Activated CD4-positive, alpha-beta T cell treated with anti-CD3 and anti-CD28 coated beads, Interleukin-2, amount 50 U/mL, for 4 hours (primary cell): ENCODE data around the gene PPP6R2.
"Not testable (repeated sequence)": the region's sequence is repeated elsewhere in the genome, so short reads cannot be mapped to it uniquely, and the experiment has no call there.

Source experiments
- DNase-seq, 2 experiments: peaks; one replicate each; pipeline ENCODE4 v3.0.0-alpha.2; 2020

Gene PPP6R2

DNA sequence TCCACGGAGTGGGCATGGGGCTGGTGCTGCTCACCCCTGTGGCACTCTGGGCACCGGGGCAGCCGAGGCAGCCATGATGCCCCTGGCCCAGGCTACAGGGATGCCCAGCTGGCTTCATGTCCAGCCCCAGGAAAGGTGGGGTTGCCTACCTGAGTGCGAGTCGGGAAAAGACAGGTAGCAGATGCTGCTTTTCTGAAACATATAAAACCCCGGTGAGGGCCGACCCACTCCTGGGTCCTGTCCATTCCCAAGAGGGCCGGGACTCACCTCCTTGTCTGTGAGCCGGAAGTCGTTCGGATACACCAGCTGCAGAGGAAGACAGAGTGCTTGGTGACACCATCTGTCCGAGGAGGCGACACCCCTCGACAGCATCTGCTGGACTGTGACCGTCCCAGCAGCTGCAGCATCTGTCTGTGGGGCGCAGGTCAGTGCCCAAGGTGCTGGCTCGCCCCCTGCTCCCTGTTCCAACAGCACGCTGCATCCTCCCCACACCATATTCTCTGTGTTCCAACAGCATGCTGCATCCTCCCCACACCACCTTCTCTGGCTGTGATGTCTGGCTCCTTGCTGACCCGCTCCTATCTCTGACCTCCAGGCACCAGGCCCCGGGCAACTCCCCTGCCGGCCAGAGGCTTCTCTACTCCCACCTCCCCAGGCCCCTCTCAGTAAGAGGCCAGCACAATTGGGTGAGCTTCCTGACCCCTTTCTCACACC lies 24.3 kb upstream of the PPP6R2 start:
- DNase-seq = no peak

DNA sequence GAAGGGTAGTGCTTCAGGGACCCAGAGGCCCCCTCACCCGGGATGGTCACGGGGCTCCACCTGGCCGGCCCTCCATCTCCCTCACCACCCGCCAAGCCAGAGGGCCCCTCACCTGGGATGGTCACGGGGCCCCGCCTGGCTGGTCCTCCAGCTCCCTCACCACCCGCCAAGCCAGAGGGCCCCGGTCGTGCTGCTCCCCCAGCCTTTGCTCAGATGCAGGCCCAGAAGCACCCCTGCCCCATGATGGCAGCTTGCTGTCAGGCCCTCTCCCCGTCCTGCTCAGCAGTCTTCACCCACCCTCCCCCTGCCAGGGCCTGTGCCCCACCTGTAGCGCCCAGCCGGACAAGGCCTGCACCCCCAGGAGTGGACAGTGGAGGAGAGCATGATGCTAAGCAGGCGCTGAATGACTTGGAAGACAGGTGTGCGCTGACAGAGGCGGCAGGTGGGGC lies 23.6 kb upstream of the PPP6R2 start:
- no peak for DNase-seq

DNA sequence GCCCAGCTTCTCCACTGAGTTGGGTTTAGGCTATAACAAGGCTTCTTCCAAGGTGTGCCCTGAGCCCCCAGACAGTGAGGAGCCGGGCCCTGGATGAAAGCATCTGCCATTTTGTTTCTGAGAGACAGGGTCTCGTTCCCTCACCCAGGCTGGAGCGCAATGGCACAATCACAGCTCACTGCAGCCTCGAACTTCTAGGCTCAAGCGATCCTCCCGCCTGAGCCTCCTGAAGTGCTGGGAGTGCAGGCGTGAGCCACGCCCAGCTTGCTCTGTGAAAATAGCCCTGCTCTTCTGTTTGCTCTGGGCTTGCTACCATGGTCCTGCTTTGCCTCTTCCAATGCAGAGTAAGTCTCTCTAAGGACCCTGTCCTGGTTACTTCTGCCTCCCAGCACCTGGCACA lies 23.0 kb upstream of the PPP6R2 start:
- no peak for DNase-seq

DNA sequence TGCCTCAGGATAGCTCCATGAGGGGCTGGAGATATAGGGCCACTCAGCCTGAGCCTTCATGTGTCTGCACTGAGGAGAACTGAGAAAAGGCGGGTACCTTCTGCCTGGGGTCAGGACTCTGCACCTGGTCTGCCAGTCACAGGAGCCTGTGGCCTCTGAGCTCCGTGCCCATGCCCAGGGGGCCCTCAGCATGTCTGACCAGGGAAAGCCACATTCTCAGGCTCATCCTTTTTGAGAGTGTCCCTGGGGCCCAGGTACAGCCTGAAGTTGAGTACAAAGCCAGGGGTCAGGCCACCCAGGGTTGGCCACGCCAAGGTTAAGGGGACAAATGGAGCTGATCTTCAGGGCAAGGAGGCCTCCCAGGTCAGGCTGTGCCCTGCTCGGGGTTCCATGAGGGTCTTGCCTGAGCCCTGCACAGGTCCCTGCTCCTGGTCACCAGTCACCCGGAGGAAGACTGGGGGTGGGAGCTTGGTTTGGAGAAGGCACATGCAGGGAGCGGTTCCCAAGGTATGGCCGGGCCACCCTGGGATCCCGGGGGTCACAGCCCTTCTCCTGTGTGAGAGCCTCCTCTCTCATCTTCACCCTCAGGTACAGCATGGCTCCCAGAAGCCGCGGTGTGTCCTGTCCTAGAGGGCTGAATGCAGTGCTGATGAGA lies 22.3 kb upstream of the PPP6R2 start:
- no peak for DNase-seq

DNA sequence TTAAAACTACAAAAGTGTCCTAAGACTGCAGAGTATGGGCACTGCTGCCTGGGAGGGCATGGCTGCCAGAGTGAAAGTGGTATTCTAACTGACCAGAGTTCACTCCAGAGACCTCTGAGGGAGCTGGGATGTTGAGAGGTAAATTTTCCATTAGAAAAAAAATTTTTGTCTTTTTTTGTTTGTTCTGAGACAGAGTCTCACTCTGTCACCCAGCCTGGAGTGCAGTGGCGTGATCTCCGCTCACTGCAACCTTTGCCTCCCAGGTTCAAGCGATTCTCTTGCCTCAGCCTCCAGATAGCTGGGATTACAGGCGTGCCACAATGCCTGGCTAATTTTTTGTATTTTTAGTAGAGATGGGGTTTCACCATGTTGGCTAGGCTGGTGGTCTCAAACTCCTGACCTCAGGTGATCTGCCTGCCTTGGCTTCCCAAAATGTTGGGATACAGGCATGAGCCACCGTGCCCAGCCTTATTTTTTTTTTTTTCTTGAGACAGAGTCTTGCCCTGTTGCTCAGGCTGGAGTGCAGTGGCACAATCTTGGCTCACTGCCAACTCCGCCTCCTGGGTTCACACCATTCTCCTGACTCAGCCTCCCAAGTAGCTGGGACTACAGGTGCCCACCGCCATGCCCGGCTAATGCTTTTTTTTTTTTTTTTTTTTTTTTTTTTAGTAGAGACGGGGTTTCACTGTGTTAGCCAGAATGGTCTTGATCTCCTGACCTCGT lies 20.6 kb upstream of the PPP6R2 start:
- DNase-seq = not testable (repeated sequence)

DNA sequence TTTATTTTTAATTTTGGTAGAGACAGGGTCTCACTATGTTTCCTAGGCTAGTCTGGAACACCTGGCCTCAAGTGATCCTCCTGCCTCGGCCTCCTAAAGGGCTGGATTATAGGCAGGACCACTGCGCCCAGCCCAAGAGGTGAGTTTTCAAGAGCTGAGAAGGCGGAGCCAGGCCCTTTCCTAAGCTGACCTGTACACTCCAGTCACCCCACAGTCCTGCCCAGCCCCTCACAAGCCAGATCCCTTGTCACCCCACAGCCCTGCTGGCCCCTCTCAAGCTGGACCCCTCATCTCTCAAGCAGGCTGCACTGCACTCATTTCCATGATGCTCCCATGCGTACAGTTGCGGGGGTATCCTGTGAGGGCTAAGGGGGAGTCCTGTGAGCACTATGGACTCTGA lies 19.2 kb upstream of the PPP6R2 start:
- no peak for DNase-seq

DNA sequence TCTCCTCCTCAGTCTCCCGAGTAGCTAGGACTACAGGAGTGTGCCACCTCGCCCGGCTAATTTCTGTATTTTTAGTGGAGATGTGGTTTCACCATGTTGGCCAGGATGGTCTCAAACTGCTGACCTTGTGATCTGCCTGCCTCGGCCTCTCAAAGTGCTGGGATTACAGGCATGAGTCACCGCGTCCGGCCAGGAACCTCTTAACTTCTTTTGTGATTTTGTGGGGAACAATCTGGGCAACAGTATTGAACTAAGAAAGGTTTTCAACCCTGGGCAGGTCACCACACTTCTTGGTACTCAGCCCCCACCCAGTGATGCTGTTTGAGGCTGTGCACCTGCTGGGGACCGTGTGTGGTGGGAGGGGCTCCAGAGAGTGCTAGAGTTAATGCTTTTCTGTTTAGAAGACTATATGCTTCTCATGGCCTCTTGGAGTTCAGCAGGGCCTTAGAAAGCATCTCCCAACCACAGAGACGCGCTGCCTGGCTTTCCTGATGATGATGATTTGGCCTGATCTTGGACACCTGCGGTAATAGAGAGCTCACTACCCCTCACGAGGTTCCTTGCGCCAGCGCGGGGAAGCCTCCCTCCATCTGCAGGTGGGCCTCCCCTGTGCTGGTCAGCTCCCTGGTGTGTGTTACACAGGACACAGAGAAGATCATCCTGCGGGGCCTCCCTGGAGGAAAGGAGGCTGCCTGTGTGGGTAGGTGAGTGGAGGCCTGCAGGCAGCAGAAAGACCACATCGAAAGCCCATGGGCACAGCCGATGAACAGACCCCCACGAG lies 17.5 kb upstream of the PPP6R2 start:
- no peak for DNase-seq

DNA sequence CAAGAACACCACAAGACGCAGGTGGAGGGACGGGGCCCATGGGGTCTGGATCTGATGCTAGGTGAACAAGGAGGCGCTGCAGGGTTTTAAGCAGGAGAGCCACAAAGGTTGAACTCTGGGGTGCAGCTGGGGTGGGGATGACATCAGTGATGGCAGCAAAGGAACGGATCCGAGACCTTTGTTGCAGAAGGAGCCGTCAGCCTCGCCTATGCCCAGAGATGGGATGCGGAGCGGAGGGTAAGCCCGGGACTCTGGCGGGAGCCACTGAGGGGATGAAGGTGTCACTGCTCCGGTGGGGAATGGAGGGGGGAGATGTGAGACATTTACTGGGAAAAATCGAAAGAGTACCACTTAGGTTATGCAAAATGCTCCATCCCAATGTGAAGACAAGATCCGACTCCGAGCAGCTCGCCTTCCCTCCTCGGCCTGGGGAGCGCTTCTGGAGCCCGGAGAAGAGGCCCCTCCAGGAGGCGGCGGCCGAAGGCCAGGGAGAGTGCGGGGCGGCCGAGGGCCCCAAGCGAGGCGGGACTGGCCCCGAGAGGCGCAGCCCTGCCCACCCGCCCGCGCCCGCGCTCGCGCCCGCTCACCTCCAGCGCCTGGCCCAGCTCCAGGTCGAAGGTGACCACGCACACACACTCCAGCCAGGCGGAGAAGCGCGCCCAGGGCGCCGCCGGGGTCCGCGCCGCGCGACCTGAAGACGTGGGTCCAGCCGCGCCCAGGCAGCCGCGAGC lies 16.7 kb upstream of the PPP6R2 start:
- DNase-seq = no peak

DNA sequence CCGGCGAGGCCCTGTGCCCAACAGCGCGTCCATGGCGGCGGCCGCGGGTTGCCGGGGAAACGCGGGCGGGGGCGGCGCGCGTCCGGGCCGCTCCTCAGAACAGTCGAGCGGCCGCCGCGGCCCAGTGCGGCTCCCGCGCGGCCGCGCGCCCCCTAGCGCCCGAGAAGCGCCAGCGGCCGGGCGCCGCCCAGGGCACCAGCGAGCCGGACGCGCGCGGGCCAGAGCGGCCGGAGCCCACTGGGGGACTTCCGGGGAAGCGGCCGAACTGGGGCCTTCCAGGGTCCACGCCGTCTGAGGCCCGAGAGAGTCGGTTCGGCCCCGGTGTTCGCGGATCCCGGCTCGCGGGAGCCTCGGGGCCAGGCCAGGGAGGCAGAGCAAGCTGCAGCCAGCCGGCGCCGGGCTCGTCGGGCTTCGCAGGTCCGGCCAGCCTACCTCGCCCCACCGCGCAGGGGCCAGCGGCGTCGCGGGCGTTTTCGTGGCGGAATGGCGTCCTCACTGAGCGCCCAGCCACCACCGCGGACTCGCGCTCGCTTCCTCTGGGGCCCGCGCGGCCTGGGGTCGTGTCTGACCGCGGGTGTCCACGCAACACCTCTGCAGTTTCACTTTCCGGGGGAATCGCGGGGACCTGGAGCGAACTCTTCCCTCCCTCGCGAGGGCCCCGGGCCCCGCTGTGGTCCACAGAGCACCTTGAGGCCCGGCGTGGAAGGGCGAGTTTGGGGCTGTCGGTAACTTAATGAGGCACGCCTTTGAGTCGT lies 16.0 kb upstream of the PPP6R2 start, which contains the start of gene DENND6B:
Gene DENND6B (minus strand): TSS at position 57 of the 755 bp plus-strand sequence. CDS start 24 bp downstream, at position 33.
- DNase-seq = peak; percentile 31 to 41

DNA sequence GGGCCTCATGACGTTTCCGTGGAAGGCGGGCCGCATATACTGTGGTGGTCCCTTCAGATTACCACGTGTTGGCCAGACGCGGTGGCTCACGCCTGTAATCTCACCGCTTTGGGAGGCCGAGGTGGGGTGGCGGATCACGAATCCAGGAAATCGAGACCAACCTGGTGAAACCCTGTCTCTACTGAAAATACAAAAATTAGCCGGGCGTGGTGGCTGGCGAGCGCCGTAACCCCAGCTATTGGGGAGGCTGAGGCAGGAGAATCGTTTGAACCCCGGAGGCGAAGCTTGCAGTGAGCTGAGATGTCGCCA lies 15.5 kb upstream of the PPP6R2 start:
- no peak for DNase-seq

DNA sequence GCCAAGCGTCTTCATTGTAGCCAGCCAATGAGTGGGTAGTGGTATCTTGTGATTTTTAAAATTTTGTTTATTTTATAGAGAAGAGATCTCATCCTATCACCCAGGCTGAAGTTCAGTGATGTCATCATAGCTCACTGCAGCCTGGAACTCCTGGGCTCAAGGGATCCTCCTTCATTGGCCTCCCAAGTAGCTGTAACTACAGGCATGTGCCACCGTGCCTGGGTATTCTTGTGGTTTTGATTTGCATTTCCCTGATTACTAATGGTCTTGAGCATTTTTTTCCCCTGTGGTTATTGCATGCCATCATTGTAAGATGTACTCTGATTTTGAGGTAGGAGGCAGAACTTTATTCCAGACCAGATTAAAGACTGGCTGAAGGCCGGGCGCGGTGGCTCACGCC lies 13.9 kb upstream of the PPP6R2 start:
- DNase-seq = no peak

DNA sequence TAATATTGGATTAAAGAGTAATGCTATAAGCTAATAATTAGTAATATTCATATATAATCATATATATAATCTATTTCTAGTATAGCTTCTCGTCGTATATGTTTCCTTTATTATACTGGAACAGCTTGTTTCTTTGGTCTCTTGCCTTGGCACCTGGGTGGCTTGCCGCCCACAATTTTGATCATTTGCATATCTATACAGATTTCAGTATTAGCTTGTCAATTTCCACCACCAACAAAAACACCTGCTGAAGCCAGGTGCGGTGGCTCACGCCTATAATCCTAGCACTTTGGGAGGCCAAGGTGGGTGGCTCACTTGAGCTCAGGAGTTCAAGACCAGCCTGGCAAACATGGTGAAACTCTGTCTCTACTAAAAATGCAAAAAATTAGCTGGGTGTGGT lies 8.7 kb upstream of the PPP6R2 start:
- DNase-seq = not testable (repeated sequence)

DNA sequence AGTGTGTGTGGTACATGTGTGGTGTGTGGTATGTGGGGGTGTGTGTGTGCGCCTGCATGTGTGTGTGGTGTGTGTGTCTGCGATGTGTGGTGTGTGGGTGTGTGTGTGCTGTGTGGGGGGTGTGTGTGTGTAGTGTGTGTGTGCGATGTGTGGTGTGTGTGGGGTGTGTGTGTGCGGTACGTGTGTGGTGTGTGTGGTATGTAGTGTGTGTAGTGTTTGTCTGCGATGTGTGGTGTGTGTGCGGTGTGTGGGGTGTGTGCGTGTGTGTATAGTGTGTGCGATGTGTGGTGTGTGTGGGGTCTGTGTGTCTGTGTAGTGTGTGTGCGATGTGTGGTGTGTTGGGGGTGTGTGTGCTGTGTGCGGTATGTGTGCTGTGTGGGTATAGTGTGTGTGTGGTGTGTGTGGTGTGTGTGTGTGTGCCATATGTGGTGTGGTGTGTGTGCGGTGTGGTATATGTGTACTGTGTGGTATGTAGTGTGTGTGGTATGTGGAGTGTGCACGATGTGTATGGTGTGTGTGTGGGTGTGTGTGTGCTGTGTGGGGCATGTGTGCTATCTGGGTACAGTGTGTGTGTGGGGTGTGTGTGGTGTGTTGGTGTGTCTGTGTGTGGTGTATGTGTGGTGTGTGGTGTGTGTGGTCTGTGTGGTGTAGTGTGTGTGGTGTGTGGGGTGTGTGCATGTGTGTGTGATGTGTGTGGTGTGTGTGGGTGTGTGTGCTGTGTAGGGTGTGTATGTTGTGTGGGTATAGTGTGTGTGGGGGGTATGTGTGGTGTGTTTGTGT lies 5.7 kb upstream of the PPP6R2 start:
- no peak for DNase-seq

DNA sequence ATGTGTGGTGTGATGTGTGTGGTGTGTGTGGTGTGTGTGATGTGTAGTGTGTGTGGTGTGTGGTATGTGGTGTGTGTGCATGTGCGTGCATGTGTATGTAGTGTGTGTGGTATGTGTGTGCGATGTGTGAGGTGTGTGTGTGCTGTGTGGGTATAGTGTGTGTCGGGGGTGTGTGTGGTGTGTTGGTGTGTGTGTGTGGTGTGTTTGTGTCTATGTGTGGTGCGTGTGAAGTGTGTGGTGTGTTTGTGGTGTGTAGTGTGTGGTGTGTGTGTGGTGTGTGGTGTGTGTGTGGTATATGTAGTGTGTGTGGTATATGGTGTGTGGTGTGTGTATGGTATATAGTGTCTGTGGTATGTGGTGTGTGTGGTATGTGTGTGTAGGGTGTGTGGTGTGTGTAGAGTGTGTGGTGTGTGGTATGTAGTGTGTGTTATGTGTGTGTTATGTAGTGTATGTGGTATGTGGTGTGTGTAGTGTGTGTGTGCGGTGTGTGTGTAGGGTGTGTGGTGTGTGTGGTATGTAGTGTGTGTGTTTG lies 5.0 kb upstream of the PPP6R2 start:
- DNase-seq = no peak

DNA sequence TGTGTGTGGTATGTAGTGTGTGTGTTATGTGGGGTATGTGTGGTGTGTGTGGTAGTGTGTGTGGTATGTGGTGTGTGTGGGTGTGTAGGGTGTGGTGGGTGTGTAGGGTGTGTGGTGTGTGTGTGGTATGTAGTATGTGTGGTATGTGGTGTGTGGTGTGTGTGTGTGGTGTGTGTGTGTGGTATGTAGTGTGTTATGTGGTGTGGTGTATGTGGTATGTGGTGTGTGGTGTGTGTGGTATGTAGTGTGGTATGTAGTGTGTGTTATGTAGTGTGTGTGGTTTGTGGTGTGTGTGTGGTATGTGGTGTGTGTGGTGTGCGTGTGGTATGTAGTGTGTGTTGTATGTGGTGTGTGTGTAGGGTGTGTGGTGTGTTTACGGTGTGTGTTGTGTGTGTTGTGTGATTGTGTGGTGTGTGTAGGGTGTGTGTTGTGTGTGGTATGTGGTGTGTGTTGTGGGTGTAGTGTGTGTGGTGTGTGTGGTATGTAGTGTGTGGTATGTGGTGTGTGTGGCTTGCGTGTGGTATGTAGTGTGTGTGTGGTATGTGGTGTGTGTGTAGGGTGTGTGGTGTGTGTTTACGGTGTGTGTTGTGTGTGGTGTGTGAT lies 4.2 kb upstream of the PPP6R2 start:
- DNase-seq = no peak

DNA sequence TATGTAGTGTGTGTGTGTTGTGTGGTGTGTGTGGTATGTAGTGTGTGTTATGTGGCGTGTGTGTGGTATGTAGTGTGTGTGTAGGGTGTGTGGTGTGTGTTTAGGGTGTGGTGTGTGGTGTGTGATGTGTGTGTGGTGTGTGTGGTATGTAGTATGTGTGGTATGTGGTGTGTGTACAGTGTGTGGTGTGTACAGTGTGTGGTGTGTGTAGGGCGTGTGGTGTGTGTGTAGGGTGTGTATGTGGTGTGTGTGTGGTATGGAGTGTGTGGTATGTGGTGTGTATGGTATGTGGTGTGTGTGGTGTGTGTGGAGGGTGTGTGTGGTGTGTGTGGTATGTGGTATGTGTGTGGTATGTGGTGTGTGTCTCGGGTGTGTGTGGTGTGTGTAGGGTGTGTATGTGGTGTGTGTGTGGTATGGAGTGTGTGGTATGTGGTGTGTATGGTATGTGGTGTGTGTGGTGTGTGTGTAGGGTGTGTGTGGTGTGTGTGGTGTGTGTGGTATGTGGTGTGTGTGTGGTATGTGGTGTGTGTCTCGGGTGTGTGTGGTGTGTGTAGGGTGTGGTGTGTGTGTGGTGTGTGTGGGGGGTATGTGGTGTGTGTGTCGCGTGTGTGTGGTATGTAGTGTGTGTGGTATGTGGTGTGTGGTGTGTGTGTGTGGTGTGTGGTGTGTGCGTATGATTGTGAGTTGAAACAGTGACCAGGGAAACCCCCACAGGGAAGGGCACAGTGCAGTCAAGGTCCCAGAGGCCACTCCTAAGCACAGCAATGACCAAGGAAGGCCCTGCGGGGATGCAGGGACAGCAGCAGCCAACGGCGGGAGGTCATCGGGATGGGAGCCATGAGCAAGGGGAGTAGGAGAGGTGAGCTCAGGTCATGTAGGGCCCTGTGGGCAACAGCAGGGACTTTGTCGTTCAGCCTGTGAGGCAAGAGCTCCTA lies 2.9 kb upstream of the PPP6R2 start:
- DNase-seq = no peak

DNA sequence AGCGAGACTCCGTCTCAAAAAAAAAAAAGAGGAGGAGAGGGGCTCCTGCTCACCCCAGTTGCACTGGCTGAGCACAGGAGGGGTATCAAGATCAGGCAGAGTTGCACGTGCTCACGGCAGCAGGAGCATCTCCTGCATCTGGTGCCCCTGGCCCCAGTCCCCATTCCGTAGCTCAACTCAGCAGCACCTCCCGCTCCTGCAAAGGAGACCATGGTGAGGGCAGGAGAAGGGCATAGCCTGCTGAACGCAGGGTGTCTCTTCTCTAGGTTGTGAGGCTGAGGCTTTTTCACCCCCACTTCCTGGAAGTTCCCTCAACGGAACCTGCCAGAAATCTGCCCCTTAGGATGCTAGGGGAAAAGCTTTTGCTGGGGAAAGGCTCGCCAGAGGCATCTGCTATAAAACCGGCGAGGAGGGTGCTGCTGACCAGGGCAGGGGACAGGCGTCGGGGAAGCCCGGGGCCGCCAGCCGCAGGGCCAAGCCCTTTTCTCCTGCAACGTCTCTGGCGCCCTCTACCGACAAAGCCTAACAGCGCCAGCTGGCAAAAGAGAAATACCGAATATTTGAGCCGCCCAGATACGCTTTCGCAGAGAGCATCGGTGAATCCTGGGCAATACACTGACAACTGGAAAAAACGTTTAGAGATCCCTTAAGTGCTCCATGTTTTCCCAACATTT lies 1.0 kb upstream of the PPP6R2 start:
- DNase-seq = peak; percentile 85 to 86

DNA sequence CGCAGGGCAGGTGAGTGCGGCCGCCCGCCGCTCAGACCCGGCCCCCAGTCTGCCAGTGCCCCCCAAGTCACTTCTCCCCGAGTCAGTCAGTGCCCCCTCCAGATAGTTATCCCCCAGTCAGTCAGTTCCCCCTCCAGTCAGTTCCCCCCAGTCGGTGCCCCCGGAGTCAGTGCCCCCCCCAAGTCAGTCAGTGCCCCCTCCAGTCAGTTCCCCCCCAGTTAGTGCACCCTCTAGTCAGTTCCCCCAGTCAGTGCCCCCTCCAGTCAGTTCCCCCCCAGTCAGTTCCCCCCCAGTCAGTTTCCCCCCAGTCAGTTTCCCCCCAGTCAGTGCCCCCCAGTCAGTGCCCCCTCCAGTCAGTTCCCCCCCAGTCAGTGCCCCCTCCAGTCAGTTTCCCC lies 411 bp downstream of the PPP6R2 start:
- DNase-seq = no peak

DNA sequence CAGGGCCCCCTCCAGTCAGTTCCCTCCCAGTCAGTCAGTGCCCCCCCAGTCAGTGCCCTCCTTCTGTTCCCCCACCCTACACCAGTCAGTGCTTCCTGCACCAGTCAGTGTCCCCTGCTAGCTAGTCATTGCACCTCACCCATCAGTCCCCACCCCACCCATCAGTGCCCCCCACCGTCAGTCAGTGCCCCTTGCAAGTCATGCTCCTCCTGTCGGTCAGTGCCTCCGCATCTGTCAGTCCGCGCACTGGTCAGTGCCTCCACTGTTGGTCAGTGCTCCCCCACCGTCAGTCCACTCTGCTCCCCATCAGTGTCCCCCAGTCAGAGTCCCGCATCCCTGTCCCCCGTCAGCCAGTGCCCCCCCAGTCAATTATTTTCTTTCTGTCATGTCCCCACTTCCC lies 3.3 kb downstream of the PPP6R2 start:
- no peak for DNase-seq
